ENCODE measurements around the gene DNAJC5. TPM values are rescaled to one million over a fixed set of nuclear protein-coding genes. Genes with fewer than 3 reads are reported as not detected.
"Not testable (repeated sequence)": the region's sequence is repeated elsewhere in the genome, so short reads cannot be mapped to it uniquely, and the experiment has no call there.

The DNAJC5 gene
- total RNA-seq, 2 experiments from 2014 or later = 54.0 to 58.7 TPM

DNA sequence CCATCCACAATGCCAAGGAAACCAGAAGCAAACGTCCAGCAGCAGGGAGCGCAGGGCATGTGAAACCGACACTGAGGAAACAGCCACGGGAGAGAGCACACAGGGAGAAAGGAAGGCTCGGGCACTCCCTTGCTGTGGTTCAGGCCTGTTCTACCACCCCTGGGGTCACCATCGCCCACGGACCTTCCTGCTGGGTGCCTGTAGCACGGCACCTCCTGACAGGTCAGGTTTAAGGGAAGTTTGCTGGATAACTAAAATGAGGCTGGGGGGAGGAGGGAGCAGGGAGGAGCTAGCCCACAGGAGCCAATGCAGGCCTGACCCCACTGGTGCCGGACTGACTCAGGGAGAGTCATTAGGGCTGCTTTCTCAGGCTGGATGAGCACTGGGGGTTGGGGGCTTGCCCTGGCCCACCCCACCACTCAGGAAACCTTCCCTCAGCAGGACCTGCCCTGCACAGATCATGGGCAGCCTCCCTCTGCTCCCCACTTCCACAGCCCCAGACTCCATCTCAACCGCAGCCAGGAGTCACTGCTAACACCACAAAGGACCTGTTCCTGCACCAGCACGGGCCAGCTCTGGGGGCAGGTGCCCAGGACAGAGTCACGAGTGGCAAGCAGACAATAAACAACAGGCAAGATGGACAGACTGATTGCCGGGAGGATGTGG, 59.0 kb downstream of the DNAJC5 start:
- POLR2A ChIA-PET = no interaction called here
- CTCF ChIA-PET = interaction anchor here (0.7 to 1.6 kb wide), 3 partner anchors 27 to 187 kb away, joined by 3 read pairs; partner anchors contain the start of gene PRPF6
- peaks cover 54% of the 10 kb centered on the region for H3K4me1 Mint-ChIP-seq

DNA sequence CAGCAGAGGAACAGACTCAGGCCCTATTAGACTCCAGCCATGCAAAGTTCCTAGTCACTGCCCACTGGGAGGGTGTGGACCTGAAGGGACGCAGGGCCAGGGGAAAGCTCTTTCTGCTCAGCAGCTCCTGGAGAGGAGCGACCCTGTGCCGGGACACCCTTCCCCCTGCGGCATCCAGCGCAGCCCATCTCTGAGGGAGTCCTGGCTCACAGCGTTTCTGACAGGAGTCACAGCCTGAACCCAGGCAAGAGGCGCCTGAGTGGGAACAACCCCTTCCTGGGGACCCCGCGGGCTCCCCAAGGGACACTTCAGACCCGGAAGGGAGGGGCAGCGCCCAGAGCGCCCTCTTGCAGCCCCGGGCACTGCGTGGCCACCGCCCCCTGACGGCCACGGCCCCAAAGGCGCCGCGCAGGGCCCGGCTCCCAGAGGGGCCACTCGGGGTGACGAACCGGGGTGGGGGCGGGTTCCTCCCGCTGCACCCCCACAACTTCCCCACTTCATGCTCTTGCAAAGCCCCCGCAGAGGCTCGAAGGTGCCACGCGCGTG, 60.4 kb downstream of the DNAJC5 start:
- Mint-ChIP-seq H3K27ac (peak overlapping the region; percentile 83), H3K9me3 (no peaks in the 10 kb centered on the region), H3K36me3 (ENCODE audit: low read depth) (peaks cover 3% of the 10 kb centered on the region), H3K4me1 (peaks cover 42% of the 10 kb centered on the region), H3K27me3 (no peaks in the 10 kb centered on the region), H3K4me3 (peak overlapping the region; percentile 79)
- ChIA-PET POLR2A (no interaction called here), CTCF (interaction anchor here (0.6 to 1.2 kb wide), 4 partner anchors 13 to 161 kb away, joined by 3 read pairs; no protein-coding TSS in a partner anchor)
- DNase-seq = peak; percentile 42

More for the DNA sequence above, 59.0 kb downstream of the DNAJC5 start:
- Mint-ChIP-seq H3K36me3 (ENCODE audit: low read depth) (peaks cover 3% of the 10 kb centered on the region), H3K27me3 (no peaks in the 10 kb centered on the region), H3K9me3 (no peaks in the 10 kb centered on the region), H3K27ac (no peak overlapping the region), H3K4me3 (peak overlapping the region; percentile 79)
- DNase-seq = no peak

DNA sequence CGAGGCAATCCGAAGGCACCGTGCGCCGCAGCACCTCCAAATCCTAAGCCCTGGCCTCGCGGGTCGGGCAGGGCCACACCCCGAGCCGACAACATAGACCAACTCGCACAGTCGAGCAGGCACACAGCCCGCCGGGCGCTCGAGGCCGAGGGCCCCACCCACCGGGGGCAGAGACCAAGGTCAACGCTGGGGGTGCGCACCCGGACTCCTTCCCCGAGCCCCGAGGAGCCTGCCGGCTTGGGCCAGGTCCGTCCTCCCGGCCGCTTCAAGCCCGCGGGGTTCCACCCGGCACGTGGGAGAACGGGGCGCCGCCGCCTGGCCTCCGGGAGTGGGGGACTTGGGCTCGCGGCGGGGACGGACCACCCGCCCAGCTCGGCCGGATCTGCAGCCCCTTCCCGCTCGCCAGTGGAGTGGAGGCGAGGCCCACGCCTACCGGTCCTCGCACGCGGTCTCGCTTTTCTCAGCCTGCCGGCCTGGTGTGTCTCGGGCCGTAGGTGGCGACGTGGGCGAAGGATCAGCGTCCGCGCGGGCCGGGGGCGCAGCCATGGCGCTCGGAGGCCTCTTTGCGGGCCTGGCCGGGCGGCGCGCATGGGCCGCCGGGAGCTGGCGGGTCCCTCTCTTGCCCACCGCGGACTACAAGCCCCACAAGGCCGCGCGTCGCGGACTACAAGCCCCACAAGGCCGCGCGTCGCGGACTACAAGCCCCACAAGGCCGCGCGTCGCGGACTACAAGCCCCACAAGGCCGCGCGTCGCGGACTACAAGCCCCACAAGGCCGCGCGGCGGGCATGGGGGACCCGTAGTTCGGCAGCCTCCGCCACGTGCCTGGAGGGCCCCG, 61.1 kb downstream of the DNAJC5 start, which contains the start of gene UCKL1:
UCKL1 (minus strand) TSS at position 590 of the 837 bp plus-strand sequence; CDS start at position 546, 44 bp downstream.
- peaks cover 42% of the 10 kb centered on the region for H3K4me1 Mint-ChIP-seq
- peaks cover 3% of the 10 kb centered on the region for H3K36me3 Mint-ChIP-seq (ENCODE audit: low read depth)
- ChIA-PET CTCF (interaction anchor here (1.0 to 2.0 kb wide), 7 partner anchors 12 to 419 kb away, joined by 3 to 8 read pairs (median 5); partner anchors contain the start of genes PRPF6, PTK6 and SAMD10), POLR2A (interaction anchor here (0.6 to 0.7 kb wide), 2 partner anchors 22 to 516 kb away, joined by 3 read pairs; no protein-coding TSS in a partner anchor)
- no peaks in the 10 kb centered on the region for H3K9me3 Mint-ChIP-seq
- DNase-seq = peak; percentile 91
- no peaks in the 10 kb centered on the region for H3K27me3 Mint-ChIP-seq
- peak within 1 kb of the TSS; percentile 87 for H3K27ac Mint-ChIP-seq
- H3K4me3 Mint-ChIP-seq = peak within 1 kb of the TSS; percentile 79

DNA sequence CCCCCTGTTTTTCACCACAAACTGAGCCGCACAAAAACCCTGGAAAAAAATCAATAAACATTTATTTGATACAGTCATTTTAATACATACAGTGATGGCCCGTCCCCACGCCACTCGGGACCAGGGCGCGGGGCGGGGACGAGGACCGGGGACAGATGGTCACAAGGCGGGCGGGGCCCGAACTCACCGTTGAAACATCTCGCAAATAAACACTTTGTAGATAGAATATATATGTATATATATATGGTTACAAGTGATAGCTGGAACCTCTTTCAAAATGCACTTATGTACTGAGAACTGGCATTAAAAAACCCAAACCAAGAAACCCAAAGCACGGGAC, 61.7 kb downstream of the DNAJC5 start:
- Mint-ChIP-seq H3K4me3 (peak overlapping the region; percentile 77), H3K27me3 (no peaks in the 10 kb centered on the region), H3K36me3 (ENCODE audit: low read depth) (peaks cover 5% of the 10 kb centered on the region), H3K4me1 (peaks cover 40% of the 10 kb centered on the region), H3K9me3 (no peaks in the 10 kb centered on the region), H3K27ac (peak overlapping the region; percentile 86)
- no peak for DNase-seq
- CTCF ChIA-PET = interaction anchor here (1.0 to 2.0 kb wide), 7 partner anchors 11 to 419 kb away, joined by 3 to 8 read pairs (median 5); partner anchors contain the start of genes PRPF6, PTK6 and SAMD10
- POLR2A ChIA-PET = interaction anchor here (0.6 to 0.7 kb wide), 2 partner anchors 21 to 516 kb away, joined by 3 read pairs; no protein-coding TSS in a partner anchor

DNA sequence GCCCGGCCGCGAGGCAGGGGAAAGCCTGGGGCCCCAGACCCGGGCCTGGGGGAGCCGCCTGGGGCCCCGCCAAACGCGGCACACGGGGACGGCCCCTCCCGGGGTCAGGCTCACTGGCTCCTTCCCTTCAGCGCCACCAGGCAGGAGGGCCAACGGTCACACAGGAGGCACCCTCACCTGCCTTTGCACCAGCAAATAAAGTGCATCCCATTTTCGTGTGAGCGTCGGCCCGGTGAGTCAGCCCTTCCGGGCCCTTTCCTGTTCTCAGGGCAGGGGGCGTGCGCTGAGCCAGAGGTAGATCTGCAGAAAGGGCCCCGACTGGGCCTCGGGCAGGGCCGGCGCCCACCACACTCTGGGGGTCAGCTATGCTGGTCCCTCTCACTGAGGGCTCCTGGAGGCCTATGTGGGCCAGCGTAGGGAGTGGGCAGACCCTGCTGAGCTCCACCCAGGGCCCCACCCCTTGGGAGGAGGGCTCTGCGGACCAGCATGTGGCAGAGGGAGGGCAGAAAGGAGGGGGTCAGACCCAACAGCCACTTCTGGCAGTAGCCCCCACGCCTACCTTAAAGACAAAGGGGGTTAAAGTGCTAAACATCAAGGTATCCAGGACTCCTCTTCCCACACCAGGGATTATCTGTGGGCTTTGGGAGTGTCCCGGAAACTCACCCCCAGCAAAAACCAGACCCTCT, 62.2 kb downstream of the DNAJC5 start:
- H3K27me3 Mint-ChIP-seq = no peaks in the 10 kb centered on the region
- CTCF ChIA-PET = interaction anchor here (0.7 to 2.0 kb wide), 6 partner anchors 14 to 420 kb away, joined by 3 to 8 read pairs (median 4); partner anchors contain the start of gene PTK6
- peaks cover 37% of the 10 kb centered on the region for H3K4me1 Mint-ChIP-seq
- POLR2A ChIA-PET = interaction anchor here (0.6 kb wide), 1 partner anchor 80 kb away, joined by 3 read pairs; no protein-coding TSS in a partner anchor
- DNase-seq = peak; percentile 70
- peaks cover 6% of the 10 kb centered on the region for H3K36me3 Mint-ChIP-seq (ENCODE audit: low read depth)
- peak overlapping the region; percentile 65 for H3K4me3 Mint-ChIP-seq
- peak overlapping the region; percentile 87 for H3K27ac Mint-ChIP-seq
- no peaks in the 10 kb centered on the region for H3K9me3 Mint-ChIP-seq

DNA sequence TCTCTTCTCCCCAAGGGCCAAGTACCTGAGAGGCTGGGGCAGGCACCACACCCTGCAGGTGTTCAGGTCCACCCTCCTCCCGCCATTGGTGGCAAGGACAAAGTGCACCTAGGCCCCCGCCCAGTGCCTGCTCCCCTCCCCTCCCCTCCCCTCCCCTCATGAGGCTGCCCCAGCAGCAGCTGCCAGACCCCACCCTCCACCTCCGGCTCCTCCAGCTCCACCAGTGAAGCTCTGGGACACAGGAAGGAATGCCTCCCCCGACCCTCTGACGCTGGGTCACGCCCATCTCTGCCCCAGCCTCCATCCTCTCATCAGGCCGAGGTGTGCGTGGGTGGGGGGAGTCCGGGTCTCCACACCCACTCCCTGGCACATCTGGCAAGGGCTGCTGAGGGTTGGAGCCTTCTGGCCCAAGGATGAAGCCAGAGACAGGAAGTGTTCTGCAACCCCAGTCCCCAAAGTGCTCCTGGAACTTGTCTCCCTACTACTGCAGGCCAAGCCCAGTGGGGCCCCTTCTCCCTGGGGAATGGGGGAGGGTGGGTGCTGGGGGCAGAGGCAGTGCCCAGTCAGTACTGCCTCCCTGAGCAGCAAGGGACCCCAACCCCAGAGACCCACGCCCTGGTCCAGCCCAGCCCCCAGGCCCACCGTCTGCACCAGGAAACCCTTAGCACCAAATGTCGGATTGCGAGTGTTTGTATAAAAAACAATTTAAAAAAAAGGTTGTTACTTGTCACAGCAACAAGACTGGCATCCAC, 62.9 kb downstream of the DNAJC5 start:
- Mint-ChIP-seq H3K27me3 (no peaks in the 10 kb centered on the region), H3K4me1 (peaks cover 34% of the 10 kb centered on the region), H3K4me3 (no peak overlapping the region), H3K27ac (peak overlapping the region; percentile 87), H3K9me3 (no peaks in the 10 kb centered on the region), H3K36me3 (ENCODE audit: low read depth) (peaks cover 7% of the 10 kb centered on the region)
- ChIA-PET POLR2A (interaction anchor here (0.6 kb wide), 1 partner anchor 79 kb away, joined by 3 read pairs; no protein-coding TSS in a partner anchor), CTCF (interaction anchor here (0.7 to 2.0 kb wide), 4 partner anchors 79 to 420 kb away, joined by 3 to 8 read pairs (median 4); partner anchors contain the start of gene PTK6)
- DNase-seq = no peak

DNA sequence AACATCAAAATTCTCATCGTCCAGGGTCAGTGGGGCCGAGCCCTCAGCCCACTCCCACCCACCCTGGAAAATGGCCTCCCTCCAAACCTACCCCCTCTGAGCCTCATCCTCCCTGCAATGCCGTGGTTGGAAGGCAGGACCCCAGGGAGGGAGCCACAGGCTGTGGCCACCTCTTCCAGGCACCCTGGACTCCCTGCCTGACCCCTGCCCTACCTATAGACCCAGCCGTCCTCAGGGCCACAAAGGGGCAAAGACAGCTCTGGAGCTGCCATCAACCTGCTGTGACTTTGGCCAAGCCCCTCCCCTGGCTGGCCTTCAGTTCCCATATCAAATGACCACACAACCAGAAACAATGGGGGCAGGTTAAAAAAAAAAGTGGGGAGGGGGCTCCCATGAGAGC, 63.5 kb downstream of the DNAJC5 start:
- Mint-ChIP-seq H3K4me1 (peaks cover 33% of the 10 kb centered on the region), H3K9me3 (no peaks in the 10 kb centered on the region), H3K27ac (peak overlapping the region; percentile 76), H3K27me3 (no peaks in the 10 kb centered on the region), H3K4me3 (no peak overlapping the region), H3K36me3 (ENCODE audit: low read depth) (peaks cover 8% of the 10 kb centered on the region)
- ChIA-PET POLR2A (no interaction called here), CTCF (interaction anchor here (0.6 kb wide), 1 partner anchor 80 kb away, joined by 3 read pairs; no protein-coding TSS in a partner anchor)
- no peak for DNase-seq

DNA sequence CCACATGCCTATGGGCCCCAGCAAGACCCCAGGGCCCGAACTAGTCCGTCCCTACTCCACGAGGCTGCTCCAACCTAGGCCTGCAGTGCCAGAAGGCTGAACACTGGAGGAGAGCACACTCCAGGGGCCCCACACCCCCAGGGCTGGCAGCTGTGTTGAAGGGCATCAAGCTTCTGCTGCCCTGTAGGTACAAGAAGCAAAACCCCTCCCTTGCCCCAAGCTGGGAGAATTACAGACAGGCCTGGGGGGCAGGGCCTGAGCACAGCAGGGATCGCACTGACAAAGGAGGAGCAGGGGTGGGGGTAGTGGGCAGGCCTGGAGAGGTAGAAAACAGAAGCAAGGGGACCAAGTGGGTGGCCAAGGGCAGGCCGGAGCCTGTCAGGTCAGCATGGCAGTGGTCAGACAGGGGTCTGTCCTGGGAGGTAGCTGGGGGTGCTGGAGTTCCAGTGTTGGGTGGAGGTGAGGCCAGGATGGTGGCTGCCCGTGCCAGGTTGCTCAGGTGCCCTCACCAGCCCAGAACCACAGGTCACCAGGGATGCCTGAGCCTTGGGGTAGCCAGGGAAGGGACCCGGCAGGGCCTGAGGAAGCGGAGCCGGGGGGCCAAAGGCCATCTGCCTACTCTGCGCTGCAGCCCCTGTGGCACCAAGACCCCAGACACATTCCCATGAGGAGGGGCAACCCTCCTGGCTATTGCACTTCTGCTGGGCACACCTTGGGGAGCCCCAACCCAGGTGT, 64.2 kb downstream of the DNAJC5 start:
- H3K4me1 Mint-ChIP-seq = peaks cover 27% of the 10 kb centered on the region
- H3K9me3 Mint-ChIP-seq = no peaks in the 10 kb centered on the region
- H3K36me3 Mint-ChIP-seq (ENCODE audit: low read depth) = peaks cover 7% of the 10 kb centered on the region
- POLR2A ChIA-PET = no interaction called here
- no peak overlapping the region for H3K27ac Mint-ChIP-seq
- no peaks in the 10 kb centered on the region for H3K27me3 Mint-ChIP-seq
- H3K4me3 Mint-ChIP-seq = no peak overlapping the region
- CTCF ChIA-PET = interaction anchor here (0.6 kb wide), 1 partner anchor 80 kb away, joined by 3 read pairs; no protein-coding TSS in a partner anchor
- no peak for DNase-seq

DNA sequence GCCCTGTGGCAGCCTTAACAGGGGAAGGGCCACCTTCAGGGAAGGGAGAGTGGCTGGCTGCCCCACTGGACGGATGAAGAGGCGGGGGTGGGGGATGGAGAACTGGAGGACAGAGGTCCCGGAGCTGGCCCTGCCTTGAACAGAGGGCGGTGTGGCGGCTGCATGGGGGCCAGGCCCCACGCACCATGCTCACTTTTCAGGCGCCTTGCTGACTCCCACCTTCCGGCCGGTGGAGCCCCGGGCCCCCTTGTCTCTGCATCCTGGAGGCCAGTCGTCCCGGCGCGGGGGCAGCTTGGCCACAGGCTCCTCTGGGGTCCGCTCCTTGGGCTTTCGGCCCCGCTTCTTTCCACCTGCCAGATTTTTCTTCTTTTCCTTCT, 64.8 kb downstream of the DNAJC5 start:
- peak overlapping the region; percentile 13 for H3K27ac Mint-ChIP-seq
- ChIA-PET POLR2A (no interaction called here), CTCF (no interaction called here)

DNA sequence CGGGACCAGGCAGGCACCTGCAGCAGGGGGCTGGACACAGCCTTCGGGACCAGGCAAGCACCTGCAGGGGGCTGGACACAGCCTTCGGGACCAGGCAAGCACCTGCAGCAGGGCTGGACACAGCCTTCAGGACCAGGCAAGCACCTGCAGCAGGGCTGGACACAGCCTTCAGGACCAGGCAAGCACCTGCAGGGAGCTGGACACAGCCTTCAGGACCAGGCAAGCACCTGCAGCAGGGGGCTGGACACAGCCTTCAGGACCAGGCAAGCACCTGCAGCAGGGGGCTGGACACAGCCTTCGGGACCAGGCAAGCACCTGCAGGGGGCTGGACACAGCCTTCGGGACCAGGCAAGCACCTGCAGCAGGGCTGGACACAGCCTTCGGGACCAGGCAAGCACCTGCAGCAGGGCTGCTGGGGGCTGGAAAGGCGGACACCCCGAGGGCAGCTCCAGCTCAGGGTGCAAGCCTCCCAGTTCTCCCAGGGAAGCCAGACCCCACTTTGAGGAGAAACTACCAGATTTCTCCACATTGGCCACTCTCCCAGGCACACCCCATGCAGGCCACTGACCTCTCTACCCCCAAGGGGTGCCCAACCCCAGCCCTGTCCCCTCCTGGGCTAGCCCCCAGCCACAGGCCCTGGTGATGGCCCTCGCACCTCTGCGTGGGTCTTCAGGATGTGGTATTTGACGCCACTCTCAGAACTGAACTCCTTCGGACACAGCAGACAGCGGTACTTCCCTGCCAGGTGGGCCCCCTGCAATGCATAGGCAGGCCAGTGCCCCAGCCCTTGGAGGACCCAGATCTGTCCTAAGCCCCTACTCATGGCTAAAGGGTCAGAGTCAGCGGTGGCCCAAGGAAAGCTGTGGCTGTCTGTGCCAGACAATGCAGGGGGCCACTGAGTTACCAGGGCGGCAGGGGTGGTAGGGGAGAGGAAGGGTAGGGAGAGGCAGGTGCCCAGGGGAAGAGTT, 66.0 kb downstream of the DNAJC5 start:
- CTCF ChIA-PET, H3K9me3 Mint-ChIP-seq, POLR2A ChIA-PET: not testable (repeated sequence)

More for the DNA sequence above, 64.8 kb downstream of the DNAJC5 start:
- H3K4me1 Mint-ChIP-seq = peaks cover 21% of the 10 kb centered on the region
- no peak overlapping the region for H3K4me3 Mint-ChIP-seq
- no peaks in the 10 kb centered on the region for H3K9me3 Mint-ChIP-seq
- H3K27me3 Mint-ChIP-seq = no peaks in the 10 kb centered on the region
- peaks cover 5% of the 10 kb centered on the region for H3K36me3 Mint-ChIP-seq (ENCODE audit: low read depth)
- DNase-seq = no peak

More for the DNA sequence above, 66.0 kb downstream of the DNAJC5 start:
- H3K4me1 Mint-ChIP-seq = peaks cover 15% of the 10 kb centered on the region
- H3K4me3 Mint-ChIP-seq; H3K27ac Mint-ChIP-seq; H3K36me3 Mint-ChIP-seq (ENCODE audit: low read depth); H3K27me3 Mint-ChIP-seq; DNase-seq: not testable (repeated sequence)

Measured in activated CD4-positive, alpha-beta T cell treated with anti-CD3 and anti-CD28 coated beads, Interleukin-2, amount 10 ng/mL, durations not matched to agents 7 days and 5 days (primary cell).